Endothelial cell of umbilical vein (primary cell): ENCODE results near the gene GSTA1. TPM values are rescaled to one million over a fixed set of nuclear protein-coding genes. Genes with fewer than 3 reads are reported as not detected.

Experiments
- BruUV-seq: library from RNA; stranded (reverse); fragments of 400-500 nt; replicated peaks from 2 replicates; lab custom pipeline; 2021; lab: Mats Ljungman, UMichigan
- CTCF ChIA-PET: fragments of 300-600, 350-600 bp; sonication (Branson Sonifier 250); formaldehyde crosslinking; loops from one replicate; lab custom pipeline; 2021; ENCODE audit warnings: antibody characterized with exemption, inconsistent platforms; lab: Charles Lee
- POLR2A ChIA-PET: fragments of 300-600, 350-600 bp; sonication (Branson Sonifier 250); formaldehyde crosslinking; loops from one replicate; lab custom pipeline; 2021; ENCODE audit warnings: antibody characterized with exemption, inconsistent platforms; lab: Charles Lee
- DNase-seq: peaks from one replicate; pipeline ENCODE4 v3.0.0-alpha.2; 2011; ENCODE audit warnings: low read depth, low spot score
- FAIRE-seq: peaks from 2 replicates; lab custom pipeline; 2011; peaks lifted over from hg19 to GRCh38; lab: Jason Lieb, UNC
- H2AFZ ChIP-seq: 2 replicates; pipeline ENCODE4 v1.6.0; 2012; ENCODE audit warnings: low read depth, low read length, control low read depth, inconsistent platforms
- H3K27ac ChIP-seq: 2 replicates; pipeline ENCODE4 v1.5.1; 2011; ENCODE audit warnings: low read depth, mild to moderate bottlenecking, control low read depth, low read length, moderate library complexity; ENCODE audit not compliant: insufficient read depth
- H3K27me3 ChIP-seq, 2 experiments: 2 replicates each; pipeline versions ENCODE4 v1.6.0 to v1.6.1; 2011; ENCODE audit warnings: low read length in 2 of 2, mixed read lengths in 1 of 2; ENCODE audit not compliant: control insufficient read depth in 2 of 2, insufficient read depth in 2 of 2
- H3K36me3 ChIP-seq, 2 experiments: 2 replicates in 1 of 2; 3 replicates in 1 of 2; pipeline ENCODE4 v1.5.1; 2011; ENCODE audit warnings: low read length in 2 of 2, mild to moderate bottlenecking in 1 of 2, moderate library complexity in 1 of 2; ENCODE audit not compliant: control insufficient read depth in 2 of 2, insufficient read depth in 2 of 2; ENCODE audit errors: extremely low read depth in 1 of 2
- H3K4me1 ChIP-seq: 3 replicates; pipeline ENCODE4 v1.5.1; 2011; ENCODE audit warnings: mild to moderate bottlenecking, low read length; ENCODE audit not compliant: control insufficient read depth, insufficient read depth; ENCODE audit errors: extremely low read depth
- H3K4me2 ChIP-seq: 2 replicates; pipeline ENCODE4 v1.6.1; 2011; ENCODE audit warnings: low read length, control low read depth, mixed read lengths; ENCODE audit not compliant: insufficient read depth
- H3K4me3 ChIP-seq, 3 experiments: fragments of 200-600 bp in 1 of 3; sonication (generic), shearing (Covaris generic) in 1 of 3; replicated peaks in 1 of 3; 2 replicates each; pipeline ENCODE4 v1.5.1; 2011 to 2016; ENCODE audit warnings: control low read depth in 3 of 3, low read length in 3 of 3, mild to moderate bottlenecking in 2 of 3, inconsistent platforms in 1 of 3, low read depth in 1 of 3, moderate library complexity in 1 of 3; ENCODE audit not compliant: insufficient read depth in 1 of 3
- H3K79me2 ChIP-seq: 2 replicates; pipeline ENCODE4 v1.6.0; 2012; ENCODE audit warnings: low read length, inconsistent platforms; ENCODE audit not compliant: control insufficient read depth, insufficient read depth
- H3K9ac ChIP-seq: replicated peaks from 2 replicates; pipeline ENCODE3; 2011; ENCODE audit warnings: low read length, control low read depth; ENCODE audit not compliant: insufficient read depth; ENCODE audit errors: extremely low read depth
- H3K9me1 ChIP-seq: replicated peaks from 3 replicates; pipeline ENCODE4 v1.6.0; 2011; ENCODE audit warnings: mild to moderate bottlenecking, low read length; ENCODE audit not compliant: control insufficient read depth, insufficient read depth; ENCODE audit errors: extremely low read depth
- H3K9me3 ChIP-seq: replicated peaks from 2 replicates; pipeline ENCODE4 v1.5.1; 2012; ENCODE audit warnings: low read length, inconsistent platforms; ENCODE audit not compliant: control insufficient read depth, insufficient read depth
- H4K20me1 ChIP-seq: replicated peaks from 2 replicates; pipeline ENCODE3; 2011; ENCODE audit warnings: mild to moderate bottlenecking, low read length; ENCODE audit not compliant: control insufficient read depth, insufficient read depth; ENCODE audit errors: extremely low read depth
- EZH2 ChIP-seq: IDR thresholded peaks from 2 replicates; pipeline ENCODE4 v1.6.1; 2012; ENCODE audit warnings: borderline replicate concordance, low read depth, mild to moderate bottlenecking, moderate library complexity, low read length, inconsistent platforms; ENCODE audit not compliant: severe bottlenecking
- FOS ChIP-seq: IDR thresholded peaks from 2 replicates; pipeline ENCODE4 v1.6.1; 2011; ENCODE audit warnings: mild to moderate bottlenecking, low read length, moderate library complexity, borderline replicate concordance; ENCODE audit not compliant: insufficient read depth
- GATA2 ChIP-seq: IDR thresholded peaks from 2 replicates; pipeline ENCODE4 v1.7.0; 2011; ENCODE audit warnings: low read depth, mild to moderate bottlenecking, moderate library complexity, mixed read lengths, low read length; ENCODE audit not compliant: insufficient read length, insufficient read depth
- JUN ChIP-seq: IDR thresholded peaks from 2 replicates; pipeline ENCODE4 v1.6.1; 2011; ENCODE audit warnings: borderline replicate concordance, low read depth; ENCODE audit not compliant: insufficient read length, insufficient read depth
- MYC ChIP-seq: IDR thresholded peaks from one replicate; pipeline ENCODE4 v1.6.1; 2011; ENCODE audit warnings: mild to moderate bottlenecking, low read depth, low read length
- POLR2A ChIP-seq: IDR thresholded peaks from 2 replicates; pipeline ENCODE4 v1.6.1; 2012; ENCODE audit warnings: low read depth, mild to moderate bottlenecking, control low read depth, low read length
- POLR2AphosphoS5 ChIP-seq: IDR thresholded peaks from 2 replicates; pipeline ENCODE4 v1.6.1; 2012; ENCODE audit warnings: low read depth, mild to moderate bottlenecking, control low read depth, low read length, moderate library complexity; ENCODE audit not compliant: insufficient read depth
- dilution Hi-C: fragments of 300-500 bp; cut with MboI; formaldehyde crosslinking; loops from one replicate; pipeline ENCODE4 v1.15.0; 2019; ENCODE audit warnings: low sequenced_read_pairs; ENCODE audit not compliant: extremely low pct_ligation_motif_present
- intact Hi-C: fragments of 100-400 bp; cut with micrococcal nuclease; formaldehyde crosslinking; loops from one replicate; pipeline ENCODE4 v1.10.0; 2022
- polyA plus RNA-seq, 4 experiments: library from polyadenylated mRNA; depleted of rRNA in 3 of 4; stranded (reverse) in 3 of 4; unstranded in 1 of 4; fragments of >200 nt; gene quantifications; 2 replicates each; pipeline versions ENCODE4 v1.2.1 to v1.2.3, GENCODE V29; 2011 to 2012; ENCODE audit warnings: missing spikeins in 1 of 4
- total RNA-seq: library from RNA; stranded (reverse); gene quantifications from 2 replicates; pipeline ENCODE4 v1.2.3, GENCODE V29; 2021
- TF ChIP-seq, protein P1 (sequence below), 2 donors: IDR thresholded peaks; 1 replicate in 1 of 2; 2 replicates in 1 of 2; pipeline ENCODE4 v1.5.1; 2011; ENCODE audit warnings: low read length in 2 of 2, mild to moderate bottlenecking in 2 of 2, moderate library complexity in 2 of 2, control low read depth in 1 of 2, inconsistent platforms in 1 of 2, low read depth in 1 of 2; ENCODE audit not compliant: insufficient read depth in 1 of 2; ENCODE audit errors: extremely low read depth in 1 of 2
- TF ChIP-seq, protein P2 (sequence below): IDR thresholded peaks from 2 replicates; pipeline ENCODE4 v1.6.1; 2011; ENCODE audit not compliant: insufficient read depth, insufficient read length

Gene GSTA1
- total and polyA plus RNA-seq, 2 donors (not counting 3 experiments of a cell fraction or from before 2014, with no cell fraction given), result not detected

DNA sequence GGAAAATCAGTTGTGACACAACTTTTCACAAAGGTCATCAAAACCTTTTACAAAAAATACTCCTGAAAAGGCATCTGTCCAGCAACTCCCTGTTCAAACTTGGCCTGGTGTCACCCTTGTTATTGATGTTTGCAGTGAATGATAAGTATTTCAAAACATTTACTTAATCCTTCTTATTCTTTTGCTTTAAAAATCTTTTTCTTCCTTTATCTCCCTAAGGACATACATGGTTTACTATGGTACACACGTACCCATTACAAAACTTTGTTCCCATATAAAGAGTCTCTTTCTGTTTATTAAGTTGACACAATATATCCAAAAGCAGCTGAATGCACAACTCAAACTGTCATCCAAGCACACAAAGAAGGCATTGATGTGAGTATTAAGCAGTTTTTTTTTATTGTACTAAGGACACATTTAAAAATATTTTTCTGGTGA lies 57.8 kb downstream of the GSTA1 start:
- TF ChIP-seq, protein P1, sequence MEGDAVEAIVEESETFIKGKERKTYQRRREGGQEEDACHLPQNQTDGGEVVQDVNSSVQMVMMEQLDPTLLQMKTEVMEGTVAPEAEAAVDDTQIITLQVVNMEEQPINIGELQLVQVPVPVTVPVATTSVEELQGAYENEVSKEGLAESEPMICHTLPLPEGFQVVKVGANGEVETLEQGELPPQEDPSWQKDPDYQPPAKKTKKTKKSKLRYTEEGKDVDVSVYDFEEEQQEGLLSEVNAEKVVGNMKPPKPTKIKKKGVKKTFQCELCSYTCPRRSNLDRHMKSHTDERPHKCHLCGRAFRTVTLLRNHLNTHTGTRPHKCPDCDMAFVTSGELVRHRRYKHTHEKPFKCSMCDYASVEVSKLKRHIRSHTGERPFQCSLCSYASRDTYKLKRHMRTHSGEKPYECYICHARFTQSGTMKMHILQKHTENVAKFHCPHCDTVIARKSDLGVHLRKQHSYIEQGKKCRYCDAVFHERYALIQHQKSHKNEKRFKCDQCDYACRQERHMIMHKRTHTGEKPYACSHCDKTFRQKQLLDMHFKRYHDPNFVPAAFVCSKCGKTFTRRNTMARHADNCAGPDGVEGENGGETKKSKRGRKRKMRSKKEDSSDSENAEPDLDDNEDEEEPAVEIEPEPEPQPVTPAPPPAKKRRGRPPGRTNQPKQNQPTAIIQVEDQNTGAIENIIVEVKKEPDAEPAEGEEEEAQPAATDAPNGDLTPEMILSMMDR (IDR thresholded peaks at IDR 0.05; ENCODE audit: extremely low read depth in 1 of 2, insufficient read depth in 1 of 2, low read depth in 1 of 2, low read length in 2 of 2), result no peak
- TF ChIP-seq POLR2A (no peak), POLR2AphosphoS5 (no peak), GATA2 (no peak), FOS (no peak), EZH2 (no peak), MYC (no peak), JUN (no peak)
- TF ChIP-seq, protein P2, sequence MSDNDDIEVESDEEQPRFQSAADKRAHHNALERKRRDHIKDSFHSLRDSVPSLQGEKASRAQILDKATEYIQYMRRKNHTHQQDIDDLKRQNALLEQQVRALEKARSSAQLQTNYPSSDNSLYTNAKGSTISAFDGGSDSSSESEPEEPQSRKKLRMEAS, result no peak
- Histone ChIP-seq H3K4me1 (no peaks in the 10 kb centered on the region), H3K4me3 (no peak overlapping the region), H3K27me3 (no peaks in the 10 kb centered on the region), H3K9me1 (no peaks in the 10 kb centered on the region), H2AFZ (no peak overlapping the region), H3K36me3 (no peaks in the 10 kb centered on the region), H3K9ac (no peak overlapping the region), H3K9me3 (no peaks in the 10 kb centered on the region), H3K27ac (no peak overlapping the region), H3K4me2 (no peak overlapping the region), H3K79me2 (no peaks in the 10 kb centered on the region), H4K20me1 (no peaks in the 10 kb centered on the region)
- intact Hi-C loops, result no loop called here
- no peak for FAIRE-seq
- DNase-seq, result no peak
- ChIA-PET CTCF (interaction anchor here (2.9 kb wide), 1 partner anchor 20 kb away, joined by 8 read pairs; no protein-coding TSS in a partner anchor), POLR2A (no interaction called here)
- BruUV-seq, result no TSS peak
- dilution Hi-C loops, result no loop called here
